DMS114 treated with DMSO at 0.1 percent for 48 hours (cell line): ENCODE data around the gene UBE2K.
"Not testable (repeated sequence)": the region's sequence is repeated elsewhere in the genome, so short reads cannot be mapped to it uniquely, and the experiment has no call there.

Experiments
- DNase-seq: peaks from one replicate; lab custom pipeline; 2025; ENCODE audit not compliant: unreplicated experiment; lab: John Stamatoyannopoulos, UW

UBE2K gene

DNA sequence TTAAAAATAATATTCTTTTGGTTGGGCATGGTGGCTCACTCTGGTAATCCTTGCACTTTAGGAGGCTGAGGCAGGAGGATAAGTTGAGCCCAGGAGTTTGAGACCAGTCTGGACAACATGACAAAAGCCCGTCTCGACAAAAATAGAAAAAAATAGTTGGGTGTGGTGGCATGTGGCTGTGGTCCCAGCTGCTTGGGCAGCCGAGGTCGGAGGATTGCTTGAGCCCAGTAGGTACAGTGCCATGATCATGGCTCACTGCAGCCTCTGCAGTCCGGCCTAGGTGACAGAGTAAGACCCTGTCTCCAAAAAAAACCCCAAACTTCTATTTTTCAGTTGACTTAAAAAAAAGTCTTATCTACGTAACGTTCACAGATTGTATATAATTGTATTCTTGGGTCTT, 23.9 kb downstream of the UBE2K start:
- no peak for DNase-seq

DNA sequence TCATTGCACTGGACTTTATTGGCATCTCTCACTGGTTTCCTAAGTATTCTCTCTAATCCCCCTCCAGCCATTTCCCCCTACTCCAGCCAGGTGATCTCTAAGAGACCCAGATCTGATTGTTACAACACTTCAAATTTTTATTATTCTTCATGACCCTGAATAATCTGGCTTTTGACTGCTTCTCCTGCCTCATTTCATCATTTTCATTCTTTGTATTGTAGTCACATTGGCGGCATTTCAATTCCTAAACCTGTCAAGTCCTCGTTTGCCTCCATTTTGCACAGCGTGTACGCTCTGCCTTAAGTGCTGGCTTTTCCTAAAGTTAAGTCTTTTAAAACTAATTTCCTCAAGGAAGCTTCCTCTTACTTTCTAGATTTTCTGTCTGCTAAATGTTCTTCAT, 31.6 kb downstream of the UBE2K start:
- no peak for DNase-seq

GRCh38 chr4:39730072-39730471, 32.1 kb downstream of the UBE2K start:
- DNase-seq: no peak

DNA sequence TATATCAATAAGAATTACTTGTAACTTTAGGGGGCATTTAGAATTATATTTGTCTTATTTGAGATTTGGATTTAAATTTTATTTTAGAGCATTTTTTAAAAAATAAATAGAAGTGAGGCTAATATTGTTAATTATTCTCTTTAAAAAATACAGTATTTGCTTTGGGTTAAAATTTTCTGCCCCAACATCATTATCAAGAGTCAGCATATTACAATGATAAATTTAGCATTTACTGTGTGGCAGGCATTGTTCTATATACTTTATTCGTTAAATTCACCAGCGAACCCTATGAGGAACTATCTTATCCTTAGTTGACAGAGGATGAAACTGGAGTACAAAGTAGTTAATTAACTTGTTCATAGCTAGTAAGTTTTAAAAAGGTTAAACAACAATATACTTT, 34.0 kb downstream of the UBE2K start:
- DNase-seq: no peak

GRCh38 chr4:39732728-39733127, 34.8 kb downstream of the UBE2K start:
- DNase-seq: no peak

GRCh38 chr4:39739591-39739990, 41.7 kb downstream of the UBE2K start:
- not testable (repeated sequence) for DNase-seq

- no peak for DNase-seq
These were observed 43.5 kb downstream of the UBE2K start for GRCh38 chr4:39741401-39741800.

- DNase-seq: no peak
These were observed 48.0 kb downstream of the UBE2K start for GRCh38 chr4:39745920-39746319.

DNA sequence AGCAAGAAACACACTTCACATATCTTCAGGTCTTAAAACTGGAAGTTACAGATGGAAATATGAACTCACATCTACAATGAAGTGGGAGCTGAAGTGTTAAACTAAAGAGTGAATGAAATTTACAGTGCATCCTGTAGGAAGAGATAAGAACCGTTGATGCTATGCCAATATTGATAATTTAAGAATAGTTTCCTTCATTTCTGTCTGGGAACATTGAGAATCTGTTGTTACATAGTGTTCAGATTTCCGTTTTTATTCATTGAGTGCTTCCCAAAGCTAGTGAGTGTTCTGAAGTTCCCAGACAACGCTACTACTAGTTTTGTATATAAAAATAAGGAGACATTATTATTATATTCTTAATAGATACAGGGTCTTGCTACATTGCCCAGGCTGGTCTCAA, 52.3 kb downstream of the UBE2K start:
- no peak for DNase-seq

GRCh38 chr4:39754309-39754708, 56.4 kb downstream of the UBE2K start:
- no peak for DNase-seq

DNA sequence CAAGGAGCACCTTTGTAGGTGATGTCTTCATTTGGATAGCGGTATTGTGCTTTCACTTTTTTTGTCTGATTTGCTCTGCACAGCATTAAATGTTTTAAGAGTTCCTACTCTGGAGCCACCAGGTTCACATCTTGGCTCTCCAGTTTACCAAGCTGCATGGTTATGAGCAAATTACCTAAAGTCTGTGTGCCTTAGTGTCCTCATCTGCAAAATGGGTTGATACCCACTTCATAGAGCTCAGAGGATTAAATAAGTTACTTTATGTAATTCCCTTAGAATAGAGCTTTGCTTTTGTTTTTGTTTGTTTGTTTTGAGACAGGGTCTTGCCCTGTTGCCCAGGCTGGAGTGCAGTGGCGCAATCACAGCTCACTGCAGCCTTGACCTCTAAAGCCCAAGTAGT, 58.2 kb downstream of the UBE2K start:
- DNase-seq: no peak

DNA sequence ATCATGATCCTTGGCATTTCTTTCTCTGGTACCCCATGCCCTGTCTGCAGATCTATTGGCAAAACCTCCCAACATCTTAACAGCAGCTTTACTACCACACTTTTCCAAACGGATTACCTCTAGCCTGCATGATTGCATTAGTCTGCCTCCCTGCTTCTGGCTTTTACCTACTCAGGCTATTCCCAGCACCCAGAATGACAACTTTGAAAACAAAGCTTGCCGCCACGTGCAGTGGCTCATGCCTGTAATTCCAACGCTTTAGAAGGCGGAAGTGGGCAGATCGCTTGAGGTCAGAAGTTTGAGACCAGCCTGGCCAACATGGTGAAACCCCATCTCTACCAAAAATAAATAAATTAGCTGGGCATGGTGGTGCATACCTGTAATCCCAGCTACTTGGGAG, 60.2 kb downstream of the UBE2K start:
- no peak for DNase-seq

GRCh38 chr4:39759569-39759968, 61.6 kb downstream of the UBE2K start:
- no peak for DNase-seq

- no peak for DNase-seq
These were observed 63.2 kb downstream of the UBE2K start for GRCh38 chr4:39761005-39761667.

- no peak for DNase-seq
These were observed 66.0 kb downstream of the UBE2K start for GRCh38 chr4:39763714-39764572.

- DNase-seq: no peak
These were observed 72.1 kb downstream of the UBE2K start for GRCh38 chr4:39770005-39770404.

DNA sequence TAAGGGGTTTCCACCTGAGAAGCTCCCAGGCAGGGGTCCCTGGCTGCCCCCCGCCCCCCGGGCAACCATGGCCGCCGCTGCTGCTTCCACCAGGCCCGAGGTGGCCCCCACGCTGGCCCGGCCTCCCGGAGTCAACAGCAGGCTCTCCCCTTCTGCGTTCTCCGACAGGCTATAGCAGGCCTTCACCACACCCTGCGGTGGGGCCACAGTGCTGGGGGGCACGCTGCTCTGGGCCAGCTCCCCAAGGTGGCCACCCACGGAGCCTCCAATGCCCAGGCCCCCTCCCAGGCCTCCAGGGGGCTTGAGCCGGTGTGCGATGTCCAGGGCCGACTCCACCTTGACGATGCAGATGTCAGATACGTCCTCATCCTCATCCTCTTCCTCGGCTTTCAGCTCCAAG, 72.5 kb downstream of the UBE2K start:
- no peak for DNase-seq

DNA sequence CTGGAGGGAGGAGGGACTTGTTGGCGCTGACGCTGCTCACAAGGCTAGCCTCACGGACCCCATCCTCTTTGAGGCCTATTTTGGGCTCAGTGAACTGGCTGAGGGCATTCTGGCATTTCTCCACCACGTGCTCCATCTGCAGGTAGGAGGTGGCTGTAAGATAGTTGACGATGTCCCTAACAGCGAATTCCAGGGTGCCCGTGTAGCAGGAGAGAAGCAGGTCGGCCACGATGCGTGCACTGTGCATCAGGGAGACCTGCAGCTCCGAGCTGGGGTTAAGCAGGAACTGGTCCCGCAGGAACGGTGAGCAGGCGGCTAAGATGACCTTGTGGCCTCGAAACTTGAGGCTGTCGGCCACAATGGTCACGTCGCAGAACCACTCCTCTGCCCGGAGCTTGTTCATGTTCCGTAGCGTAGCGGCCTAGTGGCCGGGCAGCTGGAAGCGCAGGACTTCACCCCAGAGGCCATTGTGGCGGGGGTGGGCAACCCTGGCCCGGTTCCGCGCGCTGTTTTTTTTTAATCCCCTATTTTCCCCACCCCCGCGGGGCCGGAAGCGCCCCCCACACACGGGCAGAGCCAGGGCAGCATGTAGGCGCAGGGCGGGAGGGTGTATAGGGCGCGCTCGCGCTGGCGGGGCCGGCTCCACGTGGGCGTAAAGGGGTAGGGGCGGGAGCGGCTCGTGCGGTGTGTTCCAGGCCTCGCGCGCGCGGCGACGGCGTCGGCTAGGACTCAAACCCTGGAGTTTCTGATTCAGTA, 73.2 kb downstream of the UBE2K start:
- no peak for DNase-seq

DNA sequence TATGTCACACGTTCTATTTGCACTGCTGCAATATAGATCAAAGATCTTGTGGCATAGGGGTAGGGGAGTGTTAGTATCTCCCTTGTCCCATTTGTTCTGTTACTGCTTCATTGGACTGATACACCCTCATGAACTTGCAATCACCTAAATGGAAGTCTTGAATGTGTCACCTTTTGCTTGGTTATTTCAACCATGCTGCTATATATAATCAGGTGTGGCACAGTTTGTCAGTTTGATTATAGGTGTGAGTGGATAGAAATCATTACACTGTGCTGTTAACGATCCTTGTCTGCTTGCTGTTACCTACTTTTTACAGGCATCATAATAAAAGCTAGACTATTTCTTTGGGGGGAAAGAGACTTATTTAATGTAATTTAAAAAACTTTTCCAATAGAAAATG, 84.1 kb downstream of the UBE2K start:
- DNase-seq: not testable (repeated sequence)

DNA sequence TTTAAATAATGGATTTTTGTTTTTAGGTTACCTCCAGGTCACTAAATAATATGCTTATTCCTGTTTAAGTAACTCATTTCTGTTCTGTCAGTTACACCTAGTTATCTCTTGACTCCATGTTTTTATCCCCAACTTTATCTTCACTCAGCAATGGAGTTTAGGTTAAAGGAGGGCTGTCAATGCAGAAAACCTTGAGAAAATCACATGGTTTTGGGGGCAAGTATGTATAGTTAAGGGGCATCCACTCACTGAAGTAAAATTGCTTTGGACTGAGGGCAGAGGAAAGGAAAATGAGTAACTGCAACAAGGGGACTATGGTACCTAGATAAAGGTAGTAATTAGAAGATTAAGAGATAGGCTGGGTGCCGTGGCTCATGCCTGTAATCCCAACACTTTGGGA, 87.1 kb downstream of the UBE2K start:
- no peak for DNase-seq

DNA sequence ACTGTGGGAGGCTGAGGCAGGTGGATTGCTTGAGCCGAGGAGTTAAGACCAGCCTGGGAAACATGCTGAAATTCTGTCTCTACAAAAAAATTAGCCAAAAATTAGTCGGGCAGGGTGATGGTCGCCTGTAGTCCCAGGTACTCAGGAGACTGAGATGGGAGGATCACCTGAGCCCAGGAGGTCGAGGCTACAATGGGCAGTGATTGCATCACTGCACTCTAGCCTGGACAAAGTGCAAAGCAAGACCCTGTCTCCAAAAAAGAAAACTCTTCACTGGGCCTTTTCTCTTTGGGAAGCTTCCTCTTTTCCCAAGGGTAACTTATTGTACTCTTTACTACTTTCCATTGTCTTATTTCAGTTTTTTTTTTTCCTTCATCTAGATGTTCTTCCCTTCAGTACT, 88.9 kb downstream of the UBE2K start:
- DNase-seq: no peak

- DNase-seq: no peak
These were observed 94.2 kb downstream of the UBE2K start for GRCh38 chr4:39792128-39792527.
